NT2/D1 (cell line): ENCODE results near the gene PKIG.

Source experiments
- DNase-seq: peaks from one replicate; pipeline ENCODE4 v3.0.0-alpha.2; 2011; ENCODE audit warnings: low read depth, low spot score
- H3K27me3 ChIP-seq: 2 replicates; pipeline ENCODE4 v1.6.0; 2011; ENCODE audit warnings: mild to moderate bottlenecking; ENCODE audit not compliant: insufficient read length, insufficient read depth
- H3K36me3 ChIP-seq: 2 replicates; pipeline ENCODE4 v1.6.1; 2011; ENCODE audit warnings: mild to moderate bottlenecking, low read length, mixed read lengths; ENCODE audit not compliant: insufficient read depth, insufficient read length
- H3K4me1 ChIP-seq: 2 replicates; pipeline ENCODE4 v1.5.1; 2011; ENCODE audit not compliant: insufficient read depth, insufficient read length
- H3K4me3 ChIP-seq: 2 replicates; pipeline ENCODE4 v1.5.1; 2011; ENCODE audit warnings: low read depth; ENCODE audit not compliant: insufficient read length
- H3K9ac ChIP-seq: 2 replicates; pipeline ENCODE4 v1.6.0; 2011; ENCODE audit warnings: low read depth; ENCODE audit not compliant: insufficient read length
- H3K9me3 ChIP-seq: 2 replicates; pipeline ENCODE4 v1.5.1; 2011; ENCODE audit warnings: mild to moderate bottlenecking, low read length; ENCODE audit not compliant: insufficient read depth
- SUZ12 ChIP-seq: IDR thresholded peaks from 2 replicates; pipeline ENCODE4 v1.6.1; 2011; ENCODE audit not compliant: insufficient read length, insufficient read depth; ENCODE audit errors: extremely low read depth
- YY1 ChIP-seq: IDR thresholded peaks from 2 replicates; pipeline ENCODE4 v1.6.1; 2011; ENCODE audit not compliant: insufficient read length, insufficient read depth
- ZNF274 ChIP-seq: IDR thresholded peaks from 2 replicates; pipeline ENCODE4 v1.6.1; 2011; ENCODE audit warnings: mild to moderate bottlenecking, low read depth, low read length

Gene PKIG

DNA sequence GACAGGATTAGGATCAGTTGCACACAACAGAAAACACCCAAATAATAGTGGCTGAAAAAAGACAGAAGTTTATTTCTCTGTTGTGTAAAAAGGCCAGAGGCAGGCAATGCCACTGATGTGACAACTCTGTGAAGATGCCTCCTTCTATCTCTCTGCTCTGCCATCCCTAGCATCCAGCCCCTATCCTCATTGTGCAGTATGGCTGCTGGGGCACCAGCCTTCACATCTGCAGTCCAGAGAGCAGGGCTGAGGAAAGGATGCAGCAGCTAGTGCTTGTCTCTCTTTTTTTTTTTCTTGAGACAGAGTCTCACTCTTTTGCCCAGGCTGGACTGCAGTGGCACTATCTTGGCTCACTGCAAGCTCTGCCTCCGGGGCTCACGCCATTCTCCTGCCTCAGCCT lies 75.5 kb downstream of the PKIG start:
- DNase-seq = no peak
- no peak for TF ChIP-seq SUZ12
- TF ChIP-seq YY1 = no peak
- TF ChIP-seq ZNF274 = no peak
- H3K9me3 ChIP-seq = peaks cover 12% of the 10 kb centered on the region; the same call in 1 of the 2 replicates
- H3K4me1 ChIP-seq = peaks cover 8% of the 10 kb centered on the region
- H3K9ac ChIP-seq = no peak overlapping the region
- peaks cover 5% of the 10 kb centered on the region for H3K27me3 ChIP-seq
- no peaks in the 10 kb centered on the region for H3K36me3 ChIP-seq
- no peak overlapping the region for H3K4me3 ChIP-seq

DNA sequence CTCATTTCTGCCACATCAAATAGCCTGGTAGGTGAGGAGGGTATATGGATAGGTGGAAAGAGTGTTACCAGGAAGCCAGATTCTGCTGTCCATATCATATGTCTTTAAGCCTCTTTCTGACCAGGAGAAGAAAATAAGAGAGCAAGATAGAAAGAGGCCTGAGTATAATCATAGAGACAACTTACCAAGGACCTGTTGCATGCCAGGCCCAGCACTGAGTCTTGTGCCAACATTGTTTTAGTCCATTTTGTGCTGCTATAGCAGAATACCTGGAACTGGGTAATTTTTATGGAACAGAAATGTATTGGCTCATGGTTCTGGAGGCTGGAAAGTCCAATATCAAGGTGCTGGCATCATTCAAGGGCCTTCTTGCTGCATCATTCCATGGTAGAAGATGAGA lies 76.4 kb downstream of the PKIG start:
- no peak for DNase-seq
- no peak for TF ChIP-seq SUZ12
- Histone ChIP-seq H3K9me3 (peaks cover 12% of the 10 kb centered on the region; the same call in 1 of the 2 replicates), H3K27me3 (no peaks in the 10 kb centered on the region), H3K4me1 (peaks cover 11% of the 10 kb centered on the region), H3K9ac (no peak overlapping the region), H3K36me3 (no peaks in the 10 kb centered on the region), H3K4me3 (no peak overlapping the region)

DNA sequence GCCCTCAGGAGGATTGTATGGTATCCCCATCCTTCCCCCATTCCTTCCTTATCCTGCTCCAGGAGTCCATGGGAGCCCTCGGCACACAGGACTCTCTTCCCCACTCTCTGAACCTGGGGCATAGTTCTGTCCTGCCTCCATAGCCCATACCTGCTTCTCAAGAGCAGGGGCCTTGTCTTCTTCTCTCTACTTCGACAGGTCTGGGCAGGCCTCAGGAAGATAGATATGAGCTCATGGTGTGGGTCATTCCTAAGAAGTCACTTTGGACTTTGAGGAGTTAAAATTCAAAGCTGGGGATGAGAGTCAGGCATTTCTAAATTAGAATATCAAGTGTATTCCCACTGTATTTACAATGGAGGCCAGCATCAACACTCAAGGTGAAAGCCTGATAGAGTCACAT lies 77.6 kb downstream of the PKIG start:
- no peak for DNase-seq
- Histone ChIP-seq H3K36me3 (no peaks in the 10 kb centered on the region), H3K27me3 (no peaks in the 10 kb centered on the region), H3K4me1 (peaks cover 11% of the 10 kb centered on the region), H3K4me3 (no peak overlapping the region), H3K9ac (no peak overlapping the region), H3K9me3 (peaks cover 4% of the 10 kb centered on the region; the same call in 1 of the 2 replicates)
- TF ChIP-seq ZNF274 (no peak), YY1 (no peak), SUZ12 (no peak)

DNA sequence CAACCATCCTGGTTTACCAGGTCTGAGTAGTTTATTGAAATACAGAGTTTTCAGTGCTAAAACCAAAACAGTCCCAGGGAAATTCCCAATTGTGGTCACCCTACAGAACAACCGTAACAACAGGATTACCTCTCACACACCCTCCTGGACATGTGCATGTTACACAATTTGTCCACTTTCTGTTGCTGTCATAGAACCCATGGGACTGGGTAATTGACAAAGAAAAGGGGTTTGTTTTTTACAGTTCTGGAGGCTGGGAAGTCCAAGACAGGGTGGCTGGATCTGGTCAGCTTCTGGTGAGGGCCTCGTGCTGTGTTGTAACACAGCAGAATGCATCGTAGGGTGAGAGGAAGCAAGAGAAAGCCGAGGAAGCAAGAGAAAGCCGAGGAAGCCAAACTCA lies 78.2 kb downstream of the PKIG start:
- H3K9me3 ChIP-seq = no peaks in the 10 kb centered on the region
- no peak for TF ChIP-seq SUZ12
- no peak for TF ChIP-seq YY1
- no peak for TF ChIP-seq ZNF274
- H3K36me3 ChIP-seq = no peaks in the 10 kb centered on the region
- no peak overlapping the region for H3K4me3 ChIP-seq
- H3K4me1 ChIP-seq = peaks cover 7% of the 10 kb centered on the region
- no peaks in the 10 kb centered on the region for H3K27me3 ChIP-seq
- no peak for DNase-seq
- H3K9ac ChIP-seq = no peak overlapping the region

DNA sequence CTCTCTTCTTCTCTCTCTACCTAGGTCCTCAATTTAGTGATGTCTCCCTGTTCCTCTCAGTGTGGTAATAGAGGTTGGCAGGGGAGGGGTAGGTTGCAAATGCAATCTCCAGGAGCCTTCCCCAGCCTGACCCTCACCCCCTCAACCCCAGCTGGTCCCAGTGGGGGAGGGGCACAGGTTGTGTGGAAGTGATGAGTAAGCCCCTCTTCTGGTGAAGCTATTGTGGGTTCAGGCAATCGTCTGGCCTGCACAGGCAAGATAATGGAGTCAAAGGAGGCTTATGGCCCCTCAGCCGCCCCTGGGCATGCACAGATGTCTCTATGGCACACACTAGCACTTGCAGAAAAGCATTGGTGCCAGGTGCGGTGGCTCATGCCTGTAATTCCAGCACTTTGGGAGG lies 79.9 kb downstream of the PKIG start:
- no peak for TF ChIP-seq YY1
- no peak for TF ChIP-seq ZNF274
- no peak for TF ChIP-seq SUZ12
- DNase-seq = no peak

DNA sequence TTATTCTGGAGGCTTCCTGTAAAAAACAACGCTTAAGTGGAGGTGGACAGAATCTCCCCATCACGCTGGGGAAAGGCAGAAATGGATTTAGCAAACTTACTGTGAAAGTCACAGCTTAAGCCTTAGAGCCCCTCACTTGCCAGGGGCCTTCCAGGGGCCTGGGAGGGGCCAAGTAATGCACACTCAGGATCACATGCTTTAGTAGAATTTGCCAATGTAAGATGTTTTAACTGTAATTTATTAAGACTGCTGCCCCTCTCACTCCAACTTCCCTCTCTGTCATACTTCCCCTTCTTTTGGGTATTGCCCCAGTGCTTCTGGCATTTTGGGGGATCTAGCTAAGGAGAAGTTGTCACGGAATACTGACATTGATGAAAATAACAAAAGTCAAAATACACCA lies 81.8 kb downstream of the PKIG start:
- no peaks in the 10 kb centered on the region for H3K36me3 ChIP-seq
- no peak overlapping the region for H3K9ac ChIP-seq
- no peak for DNase-seq
- peaks cover 3% of the 10 kb centered on the region for H3K4me1 ChIP-seq
- no peak overlapping the region for H3K4me3 ChIP-seq
- H3K27me3 ChIP-seq = no peaks in the 10 kb centered on the region
- TF ChIP-seq YY1 = no peak
- no peak for TF ChIP-seq SUZ12
- TF ChIP-seq ZNF274 = no peak
- no peaks in the 10 kb centered on the region for H3K9me3 ChIP-seq

More for the DNA sequence above, 79.9 kb downstream of the PKIG start:
- H3K9me3 ChIP-seq = no peaks in the 10 kb centered on the region
- H3K4me1 ChIP-seq = peaks cover 3% of the 10 kb centered on the region
- no peaks in the 10 kb centered on the region for H3K27me3 ChIP-seq
- H3K4me3 ChIP-seq = no peak overlapping the region
- no peaks in the 10 kb centered on the region for H3K36me3 ChIP-seq
- no peak overlapping the region for H3K9ac ChIP-seq

DNA sequence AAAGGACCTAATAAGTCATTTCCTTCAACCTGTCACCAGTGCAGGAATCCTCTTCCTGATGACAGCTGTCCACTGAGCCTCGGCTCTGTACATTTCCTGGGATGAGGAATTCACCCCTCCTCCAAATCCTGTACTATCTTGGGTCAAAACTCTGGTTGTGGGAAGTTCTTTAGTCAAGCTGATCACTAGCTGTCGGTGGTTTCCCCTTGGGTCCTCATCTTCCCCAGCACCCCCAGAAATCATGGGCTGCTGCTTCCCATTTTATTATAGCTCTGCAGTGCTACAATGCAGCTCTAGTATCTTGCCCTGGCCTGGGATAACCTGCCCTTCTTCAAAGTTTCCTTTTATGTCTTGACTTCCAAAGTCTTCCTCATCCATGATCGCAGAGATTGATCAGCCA lies 83.7 kb downstream of the PKIG start:
- peaks cover 3% of the 10 kb centered on the region for H3K4me1 ChIP-seq

More for the DNA sequence above, 83.7 kb downstream of the PKIG start:
- Histone ChIP-seq H3K27me3 (no peaks in the 10 kb centered on the region), H3K9ac (no peak overlapping the region), H3K9me3 (no peaks in the 10 kb centered on the region), H3K4me3 (no peak overlapping the region), H3K36me3 (no peaks in the 10 kb centered on the region)
- no peak for TF ChIP-seq SUZ12
- no peak for TF ChIP-seq YY1
- no peak for TF ChIP-seq ZNF274
- no peak for DNase-seq
